Lower leg skin (tissue), 3 donors: ENCODE results near the gene OVCH1.

Experiments
- POLR2A ChIP-seq, 2 donors: fragments of 450-650 bp; IDR thresholded peaks; one replicate each; pipeline ENCODE4 v1.6.1; 2016 to 2017; ENCODE audit warnings: antibody characterized with exemption in 2 of 2, mild to moderate bottlenecking in 1 of 2, moderate library complexity in 1 of 2
- TF ChIP-seq, protein P1 (sequence below), 3 donors: fragments of 450-650 bp; IDR thresholded peaks; one replicate each; pipeline ENCODE4 v1.5.1; 2016; ENCODE audit warnings: antibody characterized with exemption in 3 of 3, mild to moderate bottlenecking in 3 of 3, moderate library complexity in 2 of 3

DNA sequence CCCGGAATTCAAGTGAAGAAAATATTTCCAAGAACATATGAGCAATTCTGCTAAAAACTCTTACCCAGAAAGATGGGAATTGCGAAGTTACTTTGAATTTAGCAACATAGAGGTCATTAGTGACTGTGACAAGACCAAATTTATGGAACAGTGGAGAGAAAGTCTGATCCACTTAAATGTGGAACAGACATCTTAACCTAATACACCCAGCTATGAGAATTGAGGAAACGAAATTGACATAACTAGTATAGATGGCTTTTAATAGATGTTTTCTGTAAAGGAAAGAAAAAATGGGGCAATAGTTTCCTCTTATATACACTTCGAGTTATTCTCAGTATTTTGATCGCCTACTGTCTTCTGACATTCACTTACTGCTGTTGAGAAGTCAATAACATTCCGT is 4.6 kb downstream of the OVCH1 start:
- TF ChIP-seq, protein P1, sequence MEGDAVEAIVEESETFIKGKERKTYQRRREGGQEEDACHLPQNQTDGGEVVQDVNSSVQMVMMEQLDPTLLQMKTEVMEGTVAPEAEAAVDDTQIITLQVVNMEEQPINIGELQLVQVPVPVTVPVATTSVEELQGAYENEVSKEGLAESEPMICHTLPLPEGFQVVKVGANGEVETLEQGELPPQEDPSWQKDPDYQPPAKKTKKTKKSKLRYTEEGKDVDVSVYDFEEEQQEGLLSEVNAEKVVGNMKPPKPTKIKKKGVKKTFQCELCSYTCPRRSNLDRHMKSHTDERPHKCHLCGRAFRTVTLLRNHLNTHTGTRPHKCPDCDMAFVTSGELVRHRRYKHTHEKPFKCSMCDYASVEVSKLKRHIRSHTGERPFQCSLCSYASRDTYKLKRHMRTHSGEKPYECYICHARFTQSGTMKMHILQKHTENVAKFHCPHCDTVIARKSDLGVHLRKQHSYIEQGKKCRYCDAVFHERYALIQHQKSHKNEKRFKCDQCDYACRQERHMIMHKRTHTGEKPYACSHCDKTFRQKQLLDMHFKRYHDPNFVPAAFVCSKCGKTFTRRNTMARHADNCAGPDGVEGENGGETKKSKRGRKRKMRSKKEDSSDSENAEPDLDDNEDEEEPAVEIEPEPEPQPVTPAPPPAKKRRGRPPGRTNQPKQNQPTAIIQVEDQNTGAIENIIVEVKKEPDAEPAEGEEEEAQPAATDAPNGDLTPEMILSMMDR (IDR thresholded peaks at IDR 0.05) = no peak
- TF ChIP-seq POLR2A (IDR thresholded peaks at IDR 0.05) = no peak
